Endothelial cell of umbilical vein (primary cell): Measurements from ENCODE around the gene ZMIZ1. TPM values are rescaled to one million over a fixed set of nuclear protein-coding genes. Genes with fewer than 3 reads are reported as not detected.

Experiments
- BruUV-seq: library from RNA; stranded (reverse); fragments of 400-500 nt; replicated peaks from 2 replicates; lab custom pipeline; 2021; lab: Mats Ljungman, UMichigan
- CTCF ChIA-PET: fragments of 300-600, 350-600 bp; sonication (Branson Sonifier 250); formaldehyde crosslinking; loops from one replicate; lab custom pipeline; 2021; ENCODE audit warnings: antibody characterized with exemption, inconsistent platforms; lab: Charles Lee
- POLR2A ChIA-PET: fragments of 300-600, 350-600 bp; sonication (Branson Sonifier 250); formaldehyde crosslinking; loops from one replicate; lab custom pipeline; 2021; ENCODE audit warnings: antibody characterized with exemption, inconsistent platforms; lab: Charles Lee
- DNase-seq: peaks from one replicate; pipeline ENCODE4 v3.0.0-alpha.2; 2011; ENCODE audit warnings: low read depth, low spot score
- FAIRE-seq: peaks from 2 replicates; lab custom pipeline; 2011; peaks lifted over from hg19 to GRCh38; lab: Jason Lieb, UNC
- H2AFZ ChIP-seq: 2 replicates; pipeline ENCODE4 v1.6.0; 2012; ENCODE audit warnings: low read depth, low read length, control low read depth, inconsistent platforms
- H3K27ac ChIP-seq: 2 replicates; pipeline ENCODE4 v1.5.1; 2011; ENCODE audit warnings: low read depth, mild to moderate bottlenecking, control low read depth, low read length, moderate library complexity; ENCODE audit not compliant: insufficient read depth
- H3K27me3 ChIP-seq, 2 experiments: 2 replicates each; pipeline versions ENCODE4 v1.6.0 to v1.6.1; 2011; ENCODE audit warnings: low read length in 2 of 2, mixed read lengths in 1 of 2; ENCODE audit not compliant: control insufficient read depth in 2 of 2, insufficient read depth in 2 of 2
- H3K36me3 ChIP-seq, 2 experiments: 2 replicates in 1 of 2; 3 replicates in 1 of 2; pipeline ENCODE4 v1.5.1; 2011; ENCODE audit warnings: low read length in 2 of 2, mild to moderate bottlenecking in 1 of 2, moderate library complexity in 1 of 2; ENCODE audit not compliant: control insufficient read depth in 2 of 2, insufficient read depth in 2 of 2; ENCODE audit errors: extremely low read depth in 1 of 2
- H3K4me1 ChIP-seq: 3 replicates; pipeline ENCODE4 v1.5.1; 2011; ENCODE audit warnings: mild to moderate bottlenecking, low read length; ENCODE audit not compliant: control insufficient read depth, insufficient read depth; ENCODE audit errors: extremely low read depth
- H3K4me2 ChIP-seq: 2 replicates; pipeline ENCODE4 v1.6.1; 2011; ENCODE audit warnings: low read length, control low read depth, mixed read lengths; ENCODE audit not compliant: insufficient read depth
- H3K4me3 ChIP-seq, 3 experiments: fragments of 200-600 bp in 1 of 3; sonication (generic), shearing (Covaris generic) in 1 of 3; replicated peaks in 1 of 3; 2 replicates each; pipeline ENCODE4 v1.5.1; 2011 to 2016; ENCODE audit warnings: control low read depth in 3 of 3, low read length in 3 of 3, mild to moderate bottlenecking in 2 of 3, inconsistent platforms in 1 of 3, low read depth in 1 of 3, moderate library complexity in 1 of 3; ENCODE audit not compliant: insufficient read depth in 1 of 3
- H3K79me2 ChIP-seq: 2 replicates; pipeline ENCODE4 v1.6.0; 2012; ENCODE audit warnings: low read length, inconsistent platforms; ENCODE audit not compliant: control insufficient read depth, insufficient read depth
- H3K9ac ChIP-seq: replicated peaks from 2 replicates; pipeline ENCODE3; 2011; ENCODE audit warnings: low read length, control low read depth; ENCODE audit not compliant: insufficient read depth; ENCODE audit errors: extremely low read depth
- H3K9me1 ChIP-seq: replicated peaks from 3 replicates; pipeline ENCODE4 v1.6.0; 2011; ENCODE audit warnings: mild to moderate bottlenecking, low read length; ENCODE audit not compliant: control insufficient read depth, insufficient read depth; ENCODE audit errors: extremely low read depth
- H3K9me3 ChIP-seq: replicated peaks from 2 replicates; pipeline ENCODE4 v1.5.1; 2012; ENCODE audit warnings: low read length, inconsistent platforms; ENCODE audit not compliant: control insufficient read depth, insufficient read depth
- H4K20me1 ChIP-seq: replicated peaks from 2 replicates; pipeline ENCODE3; 2011; ENCODE audit warnings: mild to moderate bottlenecking, low read length; ENCODE audit not compliant: control insufficient read depth, insufficient read depth; ENCODE audit errors: extremely low read depth
- CTCF ChIP-seq, 2 donors: IDR thresholded peaks; 1 replicate in 1 of 2; 2 replicates in 1 of 2; pipeline ENCODE4 v1.5.1; 2011; ENCODE audit warnings: low read length in 2 of 2, mild to moderate bottlenecking in 2 of 2, moderate library complexity in 2 of 2, control low read depth in 1 of 2, inconsistent platforms in 1 of 2, low read depth in 1 of 2; ENCODE audit not compliant: insufficient read depth in 1 of 2; ENCODE audit errors: extremely low read depth in 1 of 2
- EZH2 ChIP-seq: IDR thresholded peaks from 2 replicates; pipeline ENCODE4 v1.6.1; 2012; ENCODE audit warnings: borderline replicate concordance, low read depth, mild to moderate bottlenecking, moderate library complexity, low read length, inconsistent platforms; ENCODE audit not compliant: severe bottlenecking
- FOS ChIP-seq: IDR thresholded peaks from 2 replicates; pipeline ENCODE4 v1.6.1; 2011; ENCODE audit warnings: mild to moderate bottlenecking, low read length, moderate library complexity, borderline replicate concordance; ENCODE audit not compliant: insufficient read depth
- GATA2 ChIP-seq: IDR thresholded peaks from 2 replicates; pipeline ENCODE4 v1.7.0; 2011; ENCODE audit warnings: low read depth, mild to moderate bottlenecking, moderate library complexity, mixed read lengths, low read length; ENCODE audit not compliant: insufficient read length, insufficient read depth
- JUN ChIP-seq: IDR thresholded peaks from 2 replicates; pipeline ENCODE4 v1.6.1; 2011; ENCODE audit warnings: borderline replicate concordance, low read depth; ENCODE audit not compliant: insufficient read length, insufficient read depth
- MAX ChIP-seq: IDR thresholded peaks from 2 replicates; pipeline ENCODE4 v1.6.1; 2011; ENCODE audit not compliant: insufficient read depth, insufficient read length
- MYC ChIP-seq: IDR thresholded peaks from one replicate; pipeline ENCODE4 v1.6.1; 2011; ENCODE audit warnings: mild to moderate bottlenecking, low read depth, low read length
- POLR2A ChIP-seq: IDR thresholded peaks from 2 replicates; pipeline ENCODE4 v1.6.1; 2012; ENCODE audit warnings: low read depth, mild to moderate bottlenecking, control low read depth, low read length
- POLR2AphosphoS5 ChIP-seq: IDR thresholded peaks from 2 replicates; pipeline ENCODE4 v1.6.1; 2012; ENCODE audit warnings: low read depth, mild to moderate bottlenecking, control low read depth, low read length, moderate library complexity; ENCODE audit not compliant: insufficient read depth
- dilution Hi-C: fragments of 300-500 bp; cut with MboI; formaldehyde crosslinking; loops from one replicate; pipeline ENCODE4 v1.15.0; 2019; ENCODE audit warnings: low sequenced_read_pairs; ENCODE audit not compliant: extremely low pct_ligation_motif_present
- intact Hi-C: fragments of 100-400 bp; cut with micrococcal nuclease; formaldehyde crosslinking; loops from one replicate; pipeline ENCODE4 v1.10.0; 2022
- polyA plus RNA-seq, 4 experiments: library from polyadenylated mRNA; depleted of rRNA in 3 of 4; stranded (reverse) in 3 of 4; unstranded in 1 of 4; fragments of >200 nt; gene quantifications; 2 replicates each; pipeline versions ENCODE4 v1.2.1 to v1.2.3, GENCODE V29; 2011 to 2012; ENCODE audit warnings: missing spikeins in 1 of 4
- total RNA-seq: library from RNA; stranded (reverse); gene quantifications from 2 replicates; pipeline ENCODE4 v1.2.3, GENCODE V29; 2021

The ZMIZ1 gene
- total and polyA plus RNA-seq, 2 donors (not counting 3 experiments of a cell fraction or from before 2014, with no cell fraction given), result 12.5 to 46.7 TPM

GRCh38 chr10:79172881-79173280, 104.1 kb downstream of the ZMIZ1 start:
- no peaks in the 10 kb centered on the region for H4K20me1 ChIP-seq
- BruUV-seq, result no TSS peak
- no peak for FAIRE-seq

More at GRCh38 chr10:79172881-79173280, 104.1 kb downstream of the ZMIZ1 start:
- Histone ChIP-seq H3K4me1 (peaks cover 27% of the 10 kb centered on the region), H3K9me1 (no peaks in the 10 kb centered on the region), H3K27me3 (no peaks in the 10 kb centered on the region), H3K36me3 (peaks cover 0 to 18% of the 10 kb centered on the region in 2 experiments), H3K4me2 (no peak overlapping the region), H3K9me3 (no peaks in the 10 kb centered on the region), H2AFZ (no peak overlapping the region), H3K4me3 (no peak overlapping the region), H3K9ac (no peak overlapping the region), H3K79me2 (no peaks in the 10 kb centered on the region), H3K27ac (no peak overlapping the region)
- dilution Hi-C loops, result loop anchor here (5.0 kb wide), 1 partner anchor 66 kb away; no protein-coding TSS in a partner anchor
- TF ChIP-seq JUN (no peak), POLR2AphosphoS5 (no peak), POLR2A (no peak), CTCF (IDR thresholded peaks at IDR 0.05; ENCODE audit: extremely low read depth in 1 of 2, insufficient read depth in 1 of 2, low read depth in 1 of 2, low read length in 2 of 2) (no peak), FOS (no peak), GATA2 (no peak), MAX (no peak), EZH2 (no peak), MYC (no peak)
- POLR2A ChIA-PET, result no interaction called here
- CTCF ChIA-PET, result interaction anchor here (5.5 kb wide), 1 partner anchor 14 kb away, joined by 33 read pairs; no protein-coding TSS in a partner anchor
- intact Hi-C loops, result no loop called here
- no peak for DNase-seq
